Inflammatory macrophage treated with lipopolysaccharide for 4 hours (primary cell): Measurements from ENCODE around the gene TAAR2.
"Not testable (repeated sequence)": the region's sequence is repeated elsewhere in the genome, so short reads cannot be mapped to it uniquely, and the experiment has no call there.

Experiments
- DNase-seq: peaks from one replicate; pipeline ENCODE4 v3.0.0-alpha.2; 2020

The TAAR2 gene

GRCh38 chr6:132624175-132624574 lies at the start of gene TAAR2:
Gene TAAR2 (minus strand): TSS chr6:132624275. CDS start chr6:132624275, 0 bp downstream.
- no peak for DNase-seq

- DNase-seq = no peak
Observed at GRCh38 chr6:132673376-132674094, 49.5 kb upstream of the TAAR2 start.

- DNase-seq = no peak
Observed at GRCh38 chr6:132671295-132671694, 47.2 kb upstream of the TAAR2 start.

- DNase-seq = peak; percentile 73
Observed at GRCh38 chr6:132669690-132670291, 45.7 kb upstream of the TAAR2 start.

GRCh38 chr6:132666118-132666517 lies 42.0 kb upstream of the TAAR2 start:
- no peak for DNase-seq

- no peak for DNase-seq
Observed at GRCh38 chr6:132664309-132665034, 40.4 kb upstream of the TAAR2 start.

GRCh38 chr6:132663661-132664060 lies 39.6 kb upstream of the TAAR2 start:
- DNase-seq = no peak

GRCh38 chr6:132661906-132662305 lies 37.8 kb upstream of the TAAR2 start:
- no peak for DNase-seq

GRCh38 chr6:132659082-132659481 lies 35.0 kb upstream of the TAAR2 start, which contains the start of gene TAAR1:
Gene TAAR1 (minus strand): TSS chr6:132659182. CDS start chr6:132646003, 13,179 bp downstream.
- no peak for DNase-seq

- peak; percentile 92 for DNase-seq
Observed at GRCh38 chr6:132651062-132651461, 27.0 kb upstream of the TAAR2 start.

- DNase-seq = no peak
Observed at GRCh38 chr6:132650429-132650828, 26.4 kb upstream of the TAAR2 start.

- DNase-seq = no peak
Observed at GRCh38 chr6:132648828-132649227, 24.8 kb upstream of the TAAR2 start.

GRCh38 chr6:132648356-132648755 lies 24.3 kb upstream of the TAAR2 start:
- DNase-seq = peak; percentile 42

- no peak for DNase-seq
Observed at GRCh38 chr6:132643547-132643946, 19.5 kb upstream of the TAAR2 start.

- DNase-seq = not testable (repeated sequence)
Observed at GRCh38 chr6:132637135-132637534, 13.1 kb upstream of the TAAR2 start.

- DNase-seq = not testable (repeated sequence)
Observed at GRCh38 chr6:132635906-132636305, 11.8 kb upstream of the TAAR2 start.

GRCh38 chr6:132635288-132635687 lies 11.2 kb upstream of the TAAR2 start:
- DNase-seq = not testable (repeated sequence)

GRCh38 chr6:132634796-132635195 lies 10.7 kb upstream of the TAAR2 start:
- DNase-seq = no peak

- no peak for DNase-seq
Observed at GRCh38 chr6:132633362-132633761, 9.3 kb upstream of the TAAR2 start.

GRCh38 chr6:132623106-132623845 lies 799 bp downstream of the TAAR2 start:
- DNase-seq = no peak

- DNase-seq = no peak
Observed at GRCh38 chr6:132616677-132617076, 7.4 kb downstream of the TAAR2 start.

- DNase-seq = peak; percentile 7
Observed at GRCh38 chr6:132614554-132614953, 9.5 kb downstream of the TAAR2 start.
